Peyer's patch (tissue), 4 donors: ENCODE data around the gene CCL28.

Experiments used
- POLR2A ChIP-seq, 2 donors: fragments of 450-650 bp; IDR thresholded peaks; one replicate each; pipeline ENCODE4 v1.5.1; 2017; ENCODE audit warnings: antibody characterized with exemption in 2 of 2, mild to moderate bottlenecking in 2 of 2, moderate library complexity in 2 of 2
- TF ChIP-seq, protein P1 (sequence below), 6 experiments: fragments of 450-650 bp in 4 of 6; fragments of 200-600 bp in 2 of 6; sonication (generic) in 1 of 6; IDR thresholded peaks; one replicate each; pipeline ENCODE4 v1.5.1; 2017 to 2019; ENCODE audit warnings: antibody characterized with exemption in 6 of 6, mild to moderate bottlenecking in 3 of 6, moderate library complexity in 1 of 6

DNA sequence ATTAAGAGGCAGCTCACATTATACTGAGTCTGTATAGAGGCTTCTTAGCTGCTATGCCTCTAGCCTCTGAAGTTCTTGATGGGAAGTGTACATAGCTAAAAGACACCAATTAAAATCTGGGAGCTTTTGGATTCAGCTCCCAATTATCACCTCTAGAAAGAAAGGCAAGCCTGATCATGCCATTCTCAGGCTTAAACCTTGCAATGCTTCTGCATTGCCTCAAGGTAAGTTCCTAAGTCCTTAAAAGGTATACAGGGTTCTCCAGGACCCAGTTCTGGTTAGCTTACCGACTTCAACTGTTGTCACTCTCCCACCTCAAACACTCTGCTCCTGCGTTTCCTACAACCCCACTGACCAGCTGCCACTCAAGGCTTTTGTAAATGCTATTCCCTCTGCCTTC lies 17.5 kb upstream of the CCL28 start:
- TF ChIP-seq, protein P1, sequence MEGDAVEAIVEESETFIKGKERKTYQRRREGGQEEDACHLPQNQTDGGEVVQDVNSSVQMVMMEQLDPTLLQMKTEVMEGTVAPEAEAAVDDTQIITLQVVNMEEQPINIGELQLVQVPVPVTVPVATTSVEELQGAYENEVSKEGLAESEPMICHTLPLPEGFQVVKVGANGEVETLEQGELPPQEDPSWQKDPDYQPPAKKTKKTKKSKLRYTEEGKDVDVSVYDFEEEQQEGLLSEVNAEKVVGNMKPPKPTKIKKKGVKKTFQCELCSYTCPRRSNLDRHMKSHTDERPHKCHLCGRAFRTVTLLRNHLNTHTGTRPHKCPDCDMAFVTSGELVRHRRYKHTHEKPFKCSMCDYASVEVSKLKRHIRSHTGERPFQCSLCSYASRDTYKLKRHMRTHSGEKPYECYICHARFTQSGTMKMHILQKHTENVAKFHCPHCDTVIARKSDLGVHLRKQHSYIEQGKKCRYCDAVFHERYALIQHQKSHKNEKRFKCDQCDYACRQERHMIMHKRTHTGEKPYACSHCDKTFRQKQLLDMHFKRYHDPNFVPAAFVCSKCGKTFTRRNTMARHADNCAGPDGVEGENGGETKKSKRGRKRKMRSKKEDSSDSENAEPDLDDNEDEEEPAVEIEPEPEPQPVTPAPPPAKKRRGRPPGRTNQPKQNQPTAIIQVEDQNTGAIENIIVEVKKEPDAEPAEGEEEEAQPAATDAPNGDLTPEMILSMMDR (IDR thresholded peaks at IDR 0.05): no peak
- no peak for TF ChIP-seq POLR2A (IDR thresholded peaks at IDR 0.05)
